GM19372 (cell line): Measurements from ENCODE around the gene SLC28A2.

Experiments used
- ATAC-seq: cut with Tn5 transposase; IDR thresholded peaks from one replicate; pipeline ENCODE4 v1.9.1; 2021; ENCODE audit warnings: mild to moderate bottlenecking, low read depth, moderate library complexity; ENCODE audit not compliant: unreplicated experiment

Gene SLC28A2

GRCh38 chr15:45319472-45320214, 67.6 kb downstream of the SLC28A2 start:
- no peak for ATAC-seq

- ATAC-seq, result no peak
These were observed 68.7 kb downstream of the SLC28A2 start for GRCh38 chr15:45320581-45321205.

- no peak for ATAC-seq
These were observed 74.2 kb downstream of the SLC28A2 start for GRCh38 chr15:45326280-45326679.

GRCh38 chr15:45326741-45327140, 74.7 kb downstream of the SLC28A2 start:
- ATAC-seq, result no peak
